Measurements from ENCODE around the gene AK1.

AK1 gene

DNA sequence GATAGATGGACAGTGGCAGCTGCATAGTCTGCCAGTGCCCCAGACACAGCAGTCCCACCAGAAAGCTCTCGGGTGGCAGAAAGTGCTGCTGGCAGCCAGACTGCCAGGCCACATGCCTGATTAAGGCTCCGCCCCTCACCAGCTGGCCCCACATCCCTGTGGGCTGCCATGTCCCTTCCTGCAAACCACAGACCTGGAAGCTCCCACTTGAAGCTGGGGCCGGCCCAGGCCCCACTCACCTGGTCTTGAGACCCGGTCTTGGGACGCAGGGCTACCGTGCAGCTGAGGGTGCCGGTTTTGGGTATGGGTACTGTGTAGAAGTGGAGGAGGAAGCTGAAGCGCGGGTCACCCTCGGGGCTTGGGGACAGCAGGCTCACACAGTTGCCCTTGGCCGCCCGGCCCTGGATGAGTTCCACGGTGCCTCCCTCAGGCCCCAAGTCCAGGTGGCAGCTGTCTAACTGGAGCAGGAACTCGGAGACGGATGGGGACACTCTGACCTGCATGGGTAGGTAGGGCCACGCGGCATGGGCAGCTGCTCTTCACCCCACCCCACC, 59.5 kb downstream of the AK1 start:
- DNase-seq (ENCODE audit: low spot score), result no peak

DNA sequence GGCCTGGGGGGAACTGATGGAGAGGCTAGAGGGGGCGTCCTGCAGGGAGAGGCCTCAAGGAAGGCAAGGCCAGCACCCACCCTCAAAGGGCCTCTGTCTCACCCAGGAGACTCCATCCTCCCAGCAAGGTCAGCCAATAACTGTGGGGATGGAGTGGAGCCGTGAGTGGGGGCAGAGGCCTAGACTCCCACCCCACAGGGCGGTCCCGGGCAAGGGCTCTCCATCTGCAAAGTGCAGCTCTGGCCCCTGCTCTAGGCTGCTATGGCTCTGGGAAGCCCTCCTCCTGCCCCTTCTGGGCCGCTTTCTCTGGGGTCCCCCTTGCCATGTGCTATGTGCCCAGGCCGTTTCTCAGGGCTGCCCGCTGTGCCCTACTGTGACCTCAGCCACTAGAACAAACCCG, 60.7 kb downstream of the AK1 start:
- DNase-seq (ENCODE audit: low spot score), result no peak
